ENCODE results near the gene EPOP. TPM values are rescaled to one million over a fixed set of nuclear protein-coding genes. Genes with fewer than 3 reads are reported as not detected.

The EPOP gene
- total RNA-seq, result 0.33 and 0.60 TPM in 2 replicates

DNA sequence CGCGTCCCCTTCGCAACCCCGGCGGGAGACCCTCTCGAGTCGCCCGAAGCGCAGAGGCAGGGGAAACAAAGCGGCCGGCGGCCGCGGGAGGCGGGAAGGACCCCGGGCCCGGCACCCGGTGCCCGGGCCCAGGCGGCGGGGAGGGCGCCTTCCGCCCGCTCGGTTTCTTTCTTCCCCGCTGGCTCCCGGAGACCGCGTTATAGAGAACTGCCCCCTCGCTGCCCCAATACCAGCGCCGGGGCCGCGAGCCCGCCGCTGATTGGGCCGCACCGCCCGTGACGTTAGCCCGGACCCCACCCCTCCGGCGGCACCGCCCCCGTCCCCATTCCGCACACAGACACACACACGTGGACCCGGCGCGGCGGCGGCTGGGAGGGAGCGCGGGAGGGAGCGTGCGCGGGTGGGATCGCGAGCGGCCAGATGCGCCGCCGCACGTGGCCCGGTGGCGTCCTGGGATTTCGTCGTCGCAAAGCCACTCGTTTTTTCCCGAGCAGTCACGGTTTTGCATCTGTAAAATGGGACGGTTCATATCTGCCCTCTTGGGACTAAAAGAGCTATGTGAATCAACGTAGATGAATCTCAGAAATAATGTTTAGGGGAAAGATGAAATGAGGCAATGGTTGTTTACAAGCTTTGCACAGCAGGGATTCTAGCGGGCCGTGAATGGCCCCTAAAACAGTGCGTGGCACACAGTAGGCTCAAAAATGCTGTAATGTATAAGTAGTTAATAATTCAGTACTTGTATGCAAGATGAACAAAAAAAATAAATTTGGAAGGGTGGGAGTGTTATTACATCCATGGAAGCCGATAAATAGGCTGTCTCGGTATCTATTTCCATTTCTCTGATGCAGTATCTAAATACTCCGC is at the start of gene EPOP:
TSS of gene EPOP (minus strand) at position 209 of the 867 bp plus-strand sequence. CDS start 462 bp downstream, outside the sequence.

DNA sequence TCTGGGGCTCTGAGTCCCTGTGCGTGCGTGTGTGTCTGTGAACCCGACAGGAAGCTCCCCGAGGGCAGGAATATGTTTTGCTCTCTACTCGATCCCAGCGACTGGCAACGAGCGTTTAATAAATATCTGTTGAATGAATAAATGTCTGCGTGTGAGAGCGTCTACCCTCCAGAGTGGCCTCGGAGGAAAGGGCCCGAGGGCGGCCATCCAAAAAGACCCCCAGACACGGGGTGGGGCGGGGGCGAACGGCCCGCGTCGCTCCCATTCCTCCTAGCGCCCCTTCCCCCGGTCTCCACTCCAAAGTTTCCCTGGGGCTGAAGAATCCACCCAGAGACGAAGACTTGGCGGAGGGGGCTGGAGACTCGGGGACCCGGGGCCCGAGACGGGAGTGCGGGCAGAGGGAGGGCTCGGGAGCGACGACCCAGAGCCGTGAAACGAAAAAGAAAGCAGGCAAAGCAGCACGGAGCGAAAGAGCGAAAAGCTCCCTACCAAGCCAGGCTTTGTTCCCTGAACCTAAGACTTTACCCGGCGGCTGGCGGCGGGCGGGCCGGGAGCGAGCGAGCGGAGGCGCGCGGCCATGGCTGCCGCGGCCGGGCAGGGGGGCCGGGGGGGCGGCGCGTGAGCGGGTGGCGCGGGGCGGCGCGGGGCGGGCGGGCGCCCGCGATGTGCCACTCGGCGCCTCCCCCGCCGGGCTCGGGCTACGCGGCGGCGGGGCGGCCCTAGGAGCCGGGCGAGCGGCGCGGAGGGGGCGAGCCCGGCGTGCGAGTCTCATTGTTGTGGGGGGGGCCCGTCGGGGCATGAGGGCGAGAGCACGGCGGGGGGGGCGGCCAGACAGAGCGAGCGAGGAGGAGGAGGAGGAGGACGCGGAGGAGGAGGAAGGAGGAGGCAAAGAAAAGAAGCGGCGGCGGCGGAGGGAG is 30.1 kb upstream of the EPOP start, which contains the start of gene MLLT6:
TSS of gene MLLT6 (plus strand) at position 668 of the 917 bp plus-strand sequence. CDS start 360 bp downstream, outside the sequence.

Other genes with a start within 250 kb of the EPOP start
- 27.3 and 34.1 TPM in 2 replicates for gene ARHGAP23, start 246.5 kb downstream of the EPOP start, total RNA-seq
- gene SRCIN1, start 69.0 kb downstream of the EPOP start, total RNA-seq, result under 0.01 TPM in 1 of 2 replicates, not detected in the other
- 20.0 and 20.5 TPM in 2 replicates for gene MLLT6, start 30.3 kb upstream of the EPOP start, total RNA-seq
- 2.0 and 2.9 TPM in 2 replicates for gene CISD3, start 55.4 kb upstream of the EPOP start, total RNA-seq
- 3.6 TPM in 2 replicates for gene PCGF2, start 73.4 kb upstream of the EPOP start, total RNA-seq
- 298 and 351 TPM in 2 replicates for gene PSMB3, start 77.8 kb upstream of the EPOP start, total RNA-seq
- 30.3 and 37.2 TPM in 2 replicates for gene PIP4K2B, start 124.6 kb upstream of the EPOP start, total RNA-seq
- gene CWC25, start 150.4 kb upstream of the EPOP start, total RNA-seq, result 8.5 and 9.7 TPM in 2 replicates
- gene RPL23, start 178.8 kb upstream of the EPOP start, total RNA-seq, result 2,234 and 2,254 TPM in 2 replicates
- gene LASP1, start 195.1 kb upstream of the EPOP start, total RNA-seq, result 51.6 and 64.0 TPM in 2 replicates